ENCODE results near the gene LDLRAD4. TPM values are rescaled to one million over a fixed set of nuclear protein-coding genes. Genes with fewer than 3 reads are reported as not detected.

Gene LDLRAD4
- total RNA-seq, 6 donors from 2014 or later: 19.5 to 26.6 (median 24.4) TPM

DNA sequence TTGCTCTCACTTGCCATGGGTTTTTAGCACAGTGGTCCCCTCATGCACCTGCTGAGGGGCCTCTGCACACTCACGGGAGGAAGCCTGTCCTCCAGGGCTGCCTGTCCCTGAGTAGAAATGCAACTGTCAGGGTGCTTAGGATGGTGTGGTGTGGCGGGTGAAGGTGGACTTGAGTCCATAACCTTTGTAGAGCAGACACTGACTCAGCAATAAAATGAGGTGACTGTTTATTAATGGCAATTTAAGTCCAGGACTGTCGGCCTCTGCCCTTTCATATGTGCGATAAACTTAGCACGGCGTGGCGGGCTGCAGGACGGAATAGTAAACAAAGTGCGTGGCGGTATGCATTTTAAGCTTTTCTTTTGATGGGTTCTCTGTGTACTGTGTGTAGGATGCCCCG, 188.2 kb downstream of the LDLRAD4 start:
- DNase-seq (no peak), ATAC-seq (ENCODE audit: low FRiP score in 2 of 2) (no peak)
- H3K4me3 ChIP-seq: no peak overlapping the region
- peaks cover 0 to 2% (median under 1%) of the 10 kb centered on the region in 4 donors for H3K9me3 ChIP-seq
- no peak for TF ChIP-seq CTCF (IDR thresholded peaks at IDR 0.05)
- TF ChIP-seq POLR2AphosphoS5 (IDR thresholded peaks at IDR 0.05): no peak
- TF ChIP-seq POLR2A (IDR thresholded peaks at IDR 0.05): no peak
- TF ChIP-seq EP300 (IDR thresholded peaks at IDR 0.05): no peak
- no peak overlapping the region for H3K27ac ChIP-seq
- 86 to 95% methylated on average over 10 to 11 of the region's 11 CpGs for WGBS, 2 donors
- H3K27me3 ChIP-seq: no peaks in the 10 kb centered on the region
- H3K36me3 ChIP-seq: no peaks in the 10 kb centered on the region
- no peaks in the 10 kb centered on the region for H3K4me1 ChIP-seq

- Histone ChIP-seq H3K9me3 (peaks cover 0 to 6% (median 5%) of the 10 kb centered on the region in 4 donors), H3K27me3 (no peaks in the 10 kb centered on the region), H3K27ac (no peak overlapping the region), H3K4me1 (no peaks in the 10 kb centered on the region), H3K4me3 (no peak overlapping the region), H3K36me3 (no peaks in the 10 kb centered on the region)
- WGBS, 2 donors: 82 to 90% methylated on average over 4 of the region's 4 CpGs
- TF ChIP-seq EP300 (IDR thresholded peaks at IDR 0.05): no peak
- TF ChIP-seq POLR2A (IDR thresholded peaks at IDR 0.05): no peak
- no peak for TF ChIP-seq CTCF (IDR thresholded peaks at IDR 0.05)
- no peak for TF ChIP-seq POLR2AphosphoS5 (IDR thresholded peaks at IDR 0.05)
- DNase-seq (no peak), ATAC-seq (ENCODE audit: low FRiP score in 2 of 2) (no peak)
Observed at GRCh38 chr18:13407484-13407883, 188.9 kb downstream of the LDLRAD4 start.

DNA sequence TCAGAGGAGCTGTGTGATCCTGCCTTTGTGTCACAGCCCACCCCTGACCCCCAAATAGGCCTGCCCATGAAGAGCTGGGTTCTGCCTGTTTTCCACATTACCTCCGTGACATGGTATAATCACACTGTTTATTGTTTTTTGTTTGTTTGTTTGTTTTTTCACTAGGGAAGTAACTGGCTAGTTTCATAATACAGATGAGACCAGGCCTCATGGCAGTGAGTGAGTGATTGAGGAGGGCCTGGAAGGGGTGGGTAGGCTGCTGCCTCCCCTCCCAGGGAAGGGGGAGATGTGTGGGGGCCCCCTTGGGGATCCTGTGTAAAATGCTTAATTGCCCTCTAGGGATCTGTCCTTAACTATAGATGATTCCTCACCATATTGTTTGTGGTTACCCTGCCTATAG, 190.5 kb downstream of the LDLRAD4 start:
- 94 to 96% methylated on average over 1 of the region's 1 CpG for WGBS, 2 donors
- DNase-seq (no peak), ATAC-seq (ENCODE audit: low FRiP score in 2 of 2) (no peak)
- Histone ChIP-seq H3K4me3 (no peak overlapping the region), H3K27me3 (no peaks in the 10 kb centered on the region), H3K9me3 (peaks cover 0 to 6% (median 5%) of the 10 kb centered on the region in 4 donors), H3K4me1 (no peaks in the 10 kb centered on the region), H3K36me3 (no peaks in the 10 kb centered on the region), H3K27ac (no peak overlapping the region)
- no peak for TF ChIP-seq POLR2A (IDR thresholded peaks at IDR 0.05)
- TF ChIP-seq POLR2AphosphoS5 (IDR thresholded peaks at IDR 0.05): no peak
- TF ChIP-seq EP300 (IDR thresholded peaks at IDR 0.05): no peak
- TF ChIP-seq CTCF (IDR thresholded peaks at IDR 0.05): no peak

- H3K4me1 ChIP-seq: no peaks in the 10 kb centered on the region
- no peaks in the 10 kb centered on the region for H3K27me3 ChIP-seq
- no peak overlapping the region for H3K4me3 ChIP-seq
- peaks cover 0 to 6% (median 5%) of the 10 kb centered on the region in 4 donors for H3K9me3 ChIP-seq
- no peak overlapping the region for H3K27ac ChIP-seq
- DNase-seq (no peak), ATAC-seq (ENCODE audit: low FRiP score in 2 of 2) (no peak)
- TF ChIP-seq CTCF (IDR thresholded peaks at IDR 0.05): no peak
- TF ChIP-seq POLR2AphosphoS5 (IDR thresholded peaks at IDR 0.05): no peak
- TF ChIP-seq EP300 (IDR thresholded peaks at IDR 0.05): no peak
- TF ChIP-seq POLR2A (IDR thresholded peaks at IDR 0.05): no peak
- WGBS, 2 donors: 87 to 90% methylated on average over 11 of the region's 11 CpGs
- H3K36me3 ChIP-seq: no peaks in the 10 kb centered on the region
Observed at GRCh38 chr18:13409997-13410396, 191.4 kb downstream of the LDLRAD4 start.

DNA sequence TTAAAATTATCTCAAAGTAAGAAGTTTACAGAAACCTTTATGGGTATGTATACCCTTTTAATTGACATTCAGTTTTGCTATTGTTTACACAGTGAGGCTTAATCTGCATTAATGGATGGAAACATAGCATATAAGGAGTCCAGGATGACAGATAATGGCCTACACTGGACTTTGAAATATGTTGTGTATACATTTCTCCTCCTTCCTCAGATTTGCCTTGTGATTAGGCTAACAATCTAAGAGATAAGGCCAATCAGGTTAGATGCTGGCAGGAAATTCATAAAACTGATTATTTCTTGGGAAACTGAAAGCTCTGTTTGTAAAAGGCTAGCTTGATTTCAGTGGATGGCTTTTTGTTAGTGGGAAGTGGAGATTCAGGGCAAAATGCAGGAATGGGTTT, 191.9 kb downstream of the LDLRAD4 start:
- Histone ChIP-seq H3K4me3 (no peak overlapping the region), H3K36me3 (no peaks in the 10 kb centered on the region), H3K27ac (no peak overlapping the region), H3K9me3 (peaks cover 0 to 6% (median 5%) of the 10 kb centered on the region in 4 donors), H3K27me3 (no peaks in the 10 kb centered on the region), H3K4me1 (peaks cover under 1 to 4% (median 2%) of the 10 kb centered on the region in 4 donors)
- DNase-seq (no peak), ATAC-seq (ENCODE audit: low FRiP score in 2 of 2) (no peak)
- no peak for TF ChIP-seq POLR2AphosphoS5 (IDR thresholded peaks at IDR 0.05)
- no peak for TF ChIP-seq CTCF (IDR thresholded peaks at IDR 0.05)
- no peak for TF ChIP-seq POLR2A (IDR thresholded peaks at IDR 0.05)
- no peak for TF ChIP-seq EP300 (IDR thresholded peaks at IDR 0.05)

All from upper lobe of left lung (tissue), 6 donors.